NB4 (cell line): ENCODE measurements around the gene NR6A1.

ENCODE experiments used
- CTCF ChIP-seq: IDR thresholded peaks from one replicate; pipeline ENCODE4 v1.5.1; 2012; ENCODE audit warnings: low read depth, low read length
- MAX ChIP-seq: IDR thresholded peaks from 2 replicates; pipeline ENCODE4 v1.6.1; 2011; ENCODE audit warnings: low read depth, low read length
- MYC ChIP-seq: IDR thresholded peaks from 2 replicates; pipeline ENCODE4 v1.6.1; 2011; ENCODE audit warnings: low read depth, low read length
- POLR2A ChIP-seq: IDR thresholded peaks from 2 replicates; pipeline ENCODE4 v1.6.1; 2011; ENCODE audit warnings: mild to moderate bottlenecking; ENCODE audit not compliant: insufficient read length; ENCODE audit errors: extremely low read depth

DNA sequence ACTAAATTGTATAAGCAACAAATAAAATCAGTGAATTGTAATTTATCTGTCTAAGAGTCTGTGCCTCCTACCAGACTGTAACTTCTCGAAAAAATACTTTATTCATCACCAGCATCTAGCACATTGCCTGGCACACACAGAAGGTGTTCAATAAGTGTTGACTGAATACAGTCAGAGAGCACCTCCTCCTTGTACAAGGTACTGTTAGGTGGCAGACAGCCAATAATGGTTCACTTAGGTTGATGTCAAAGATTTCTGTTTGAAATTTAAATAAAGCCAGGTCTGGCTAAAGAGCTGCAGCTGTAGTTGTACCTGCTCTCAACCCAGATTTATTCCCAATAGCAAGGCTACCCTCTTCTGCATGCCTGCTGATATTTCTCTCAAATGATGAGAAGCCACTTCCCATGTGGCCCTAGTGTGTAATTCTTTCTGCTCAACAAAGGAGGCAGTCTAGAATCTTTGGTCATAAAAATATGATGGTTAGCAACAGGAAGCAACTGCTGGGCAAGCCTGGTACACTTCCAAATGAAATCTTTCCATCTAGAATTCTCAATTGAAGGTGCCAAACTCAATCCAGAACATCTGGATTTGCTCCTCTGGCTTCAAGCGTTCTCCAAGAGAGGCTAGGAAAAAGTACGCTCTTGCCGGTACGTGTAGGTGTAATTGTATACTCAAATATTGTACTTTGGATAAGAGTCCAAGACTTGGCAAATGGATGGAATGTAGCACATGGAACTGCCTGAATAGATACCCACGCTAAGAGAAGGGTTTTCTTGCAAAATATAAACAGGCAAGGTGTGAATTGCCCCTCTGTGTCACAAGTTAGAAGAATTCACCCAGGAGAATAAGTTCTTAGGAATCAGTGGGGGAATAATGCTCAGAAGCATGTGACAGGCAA lies 95.6 kb downstream of the NR6A1 start:
- TF ChIP-seq CTCF (no peak), POLR2A (no peak), MYC (no peak), MAX (no peak)
